GM21447 (cell line): ENCODE data around the gene BBS4.
"Not testable (repeated sequence)": the region's sequence is repeated elsewhere in the genome, so short reads cannot be mapped to it uniquely, and the experiment has no call there.

Experiments used
- ATAC-seq: cut with Tn5 transposase; IDR thresholded peaks from one replicate; pipeline ENCODE4 v1.9.1; 2021; ENCODE audit not compliant: unreplicated experiment

Gene BBS4

GRCh38 chr15:72698938-72699337, 12.9 kb downstream of the BBS4 start:
- no peak for ATAC-seq

- no peak for ATAC-seq
Observed at GRCh38 chr15:72700076-72700475, 14.1 kb downstream of the BBS4 start.

GRCh38 chr15:72706266-72706665, 20.3 kb downstream of the BBS4 start:
- no peak for ATAC-seq

GRCh38 chr15:72708551-72709303, 22.7 kb downstream of the BBS4 start:
- not testable (repeated sequence) for ATAC-seq

GRCh38 chr15:72722071-72722696, 36.2 kb downstream of the BBS4 start:
- no peak for ATAC-seq

GRCh38 chr15:72724028-72724427, 38.0 kb downstream of the BBS4 start:
- no peak for ATAC-seq

GRCh38 chr15:72725446-72725845, 39.4 kb downstream of the BBS4 start:
- ATAC-seq: no peak

GRCh38 chr15:72725851-72726250, 39.8 kb downstream of the BBS4 start:
- not testable (repeated sequence) for ATAC-seq

- no peak for ATAC-seq
Observed at GRCh38 chr15:72727154-72727553, 41.1 kb downstream of the BBS4 start.

- not testable (repeated sequence) for ATAC-seq
Observed at GRCh38 chr15:72728249-72728648, 42.2 kb downstream of the BBS4 start.

- no peak for ATAC-seq
Observed at GRCh38 chr15:72728821-72729220, 42.8 kb downstream of the BBS4 start.

- no peak for ATAC-seq
Observed at GRCh38 chr15:72732086-72732485, 46.1 kb downstream of the BBS4 start.

- no peak for ATAC-seq
Observed at GRCh38 chr15:72732516-72732915, 46.5 kb downstream of the BBS4 start.

- ATAC-seq: no peak
Observed at GRCh38 chr15:72733941-72734738, 48.1 kb downstream of the BBS4 start.

- ATAC-seq: no peak
Observed at GRCh38 chr15:72735111-72735510, 49.1 kb downstream of the BBS4 start.

GRCh38 chr15:72737061-72737460, 51.1 kb downstream of the BBS4 start:
- ATAC-seq: no peak

GRCh38 chr15:72737723-72738122, 51.7 kb downstream of the BBS4 start:
- no peak for ATAC-seq

- ATAC-seq: peak; percentile 85
Observed at GRCh38 chr15:72740219-72740618, 54.2 kb downstream of the BBS4 start.

- ATAC-seq: no peak
Observed at GRCh38 chr15:72749700-72750099, 63.7 kb downstream of the BBS4 start.

GRCh38 chr15:72751751-72752455, 65.9 kb downstream of the BBS4 start:
- ATAC-seq: no peak

GRCh38 chr15:72754096-72754495, 68.1 kb downstream of the BBS4 start:
- no peak for ATAC-seq
